Ishikawa (cell line): ENCODE data around the gene DTD2.

Experiments
- CEBPB ChIP-seq: IDR thresholded peaks from 2 replicates; pipeline ENCODE4 v1.6.1; 2012
- CREB1 ChIP-seq: IDR thresholded peaks from 2 replicates; pipeline ENCODE4 v1.6.1; 2012; ENCODE audit warnings: low read depth
- EGR1 ChIP-seq: IDR thresholded peaks from 2 replicates; pipeline ENCODE4 v1.6.1; 2012
- EP300 ChIP-seq: IDR thresholded peaks from 2 replicates; pipeline ENCODE4 v1.6.1; 2012; ENCODE audit warnings: borderline replicate concordance
- FOXM1 ChIP-seq: IDR thresholded peaks from 2 replicates; pipeline ENCODE4 v1.6.1; 2012; ENCODE audit warnings: low read depth, borderline replicate concordance
- MAX ChIP-seq: IDR thresholded peaks from 2 replicates; pipeline ENCODE4 v1.6.1; 2012
- NFIC ChIP-seq: IDR thresholded peaks from 2 replicates; pipeline ENCODE4 v1.6.1; 2012
- RAD21 ChIP-seq: IDR thresholded peaks from 2 replicates; pipeline ENCODE4 v1.6.1; 2012; ENCODE audit warnings: low read depth
- REST ChIP-seq: IDR thresholded peaks from 2 replicates; pipeline ENCODE4 v1.6.1; 2012; ENCODE audit warnings: low read depth, mild to moderate bottlenecking
- TAF1 ChIP-seq: IDR thresholded peaks from 2 replicates; pipeline ENCODE4 v1.6.1; 2012; ENCODE audit warnings: low read depth, mild to moderate bottlenecking
- TCF12 ChIP-seq: IDR thresholded peaks from 2 replicates; pipeline ENCODE4 v1.6.1; 2012; ENCODE audit warnings: low read depth
- TEAD4 ChIP-seq: IDR thresholded peaks from 2 replicates; pipeline ENCODE4 v1.6.1; 2012
- USF1 ChIP-seq: IDR thresholded peaks from 2 replicates; pipeline ENCODE4 v1.6.1; 2012
- YY1 ChIP-seq: IDR thresholded peaks from 2 replicates; pipeline ENCODE4 v1.6.1; 2012; ENCODE audit warnings: low read depth
- ZBTB7A ChIP-seq: IDR thresholded peaks from 2 replicates; pipeline ENCODE4 v1.6.1; 2012; ENCODE audit warnings: low read depth

DTD2 gene

GRCh38 chr14:31408421-31408820 is 48.9 kb downstream of the DTD2 start:
- TF ChIP-seq YY1: no peak
- no peak for TF ChIP-seq MAX
- TF ChIP-seq TEAD4: no peak
- no peak for TF ChIP-seq TCF12
- TF ChIP-seq REST: no peak
- no peak for TF ChIP-seq CEBPB
- TF ChIP-seq CREB1: no peak
- no peak for TF ChIP-seq NFIC
- TF ChIP-seq EGR1: no peak
- no peak for TF ChIP-seq EP300
- no peak for TF ChIP-seq USF1
- TF ChIP-seq RAD21: no peak
- no peak for TF ChIP-seq FOXM1
- no peak for TF ChIP-seq ZBTB7A
- no peak for TF ChIP-seq TAF1

GRCh38 chr14:31405599-31406232 is 51.6 kb downstream of the DTD2 start:
- no peak for TF ChIP-seq FOXM1
- no peak for TF ChIP-seq TCF12
- no peak for TF ChIP-seq TEAD4
- no peak for TF ChIP-seq RAD21
- no peak for TF ChIP-seq CREB1
- no peak for TF ChIP-seq TAF1
- no peak for TF ChIP-seq REST

- no peak for TF ChIP-seq TEAD4
- no peak for TF ChIP-seq EGR1
- no peak for TF ChIP-seq MAX
- TF ChIP-seq TCF12: no peak
- TF ChIP-seq EP300: no peak
- TF ChIP-seq USF1: no peak
- no peak for TF ChIP-seq FOXM1
- TF ChIP-seq CREB1: no peak
Measured at GRCh38 chr14:31405106-31405505, 52.2 kb downstream of the DTD2 start.

GRCh38 chr14:31403707-31404106 is 53.6 kb downstream of the DTD2 start:
- TF ChIP-seq EP300 (no peak), FOXM1 (no peak), NFIC (no peak), RAD21 (no peak), CREB1 (no peak), ZBTB7A (no peak), USF1 (no peak), CEBPB (no peak), TEAD4 (no peak), YY1 (no peak), REST (no peak), EGR1 (no peak), MAX (no peak), TCF12 (no peak), TAF1 (no peak)
